Glutamatergic neuron (in vitro differentiated cells): ENCODE measurements around the gene CDH2. TPM values are rescaled to one million over a fixed set of nuclear protein-coding genes. Genes with fewer than 3 reads are reported as not detected.

Source experiments
- DNase-seq: peaks from one replicate; pipeline ENCODE4 v3.0.0; 2022
- H3K27ac Mint-ChIP-seq: one replicate; pipeline ENCODE4 v1.8.0; 2020; ENCODE audit warnings: mild to moderate bottlenecking, mixed read lengths, inconsistent platforms; ENCODE audit not compliant: unreplicated experiment
- H3K27me3 Mint-ChIP-seq: one replicate; pipeline ENCODE4 v1.8.0; 2020; ENCODE audit warnings: mild to moderate bottlenecking, moderate library complexity, mixed read lengths, inconsistent platforms; ENCODE audit not compliant: unreplicated experiment
- H3K36me3 Mint-ChIP-seq: one replicate; pipeline ENCODE4 v1.8.0; 2020; ENCODE audit warnings: mild to moderate bottlenecking, mixed read lengths, inconsistent platforms; ENCODE audit not compliant: unreplicated experiment
- H3K4me1 Mint-ChIP-seq: one replicate; pipeline ENCODE4 v1.8.0; 2020; ENCODE audit warnings: mild to moderate bottlenecking, low read depth, mixed read lengths, inconsistent platforms; ENCODE audit not compliant: unreplicated experiment
- H3K4me3 Mint-ChIP-seq: one replicate; pipeline ENCODE4 v1.8.0; 2020; ENCODE audit warnings: mild to moderate bottlenecking, mixed read lengths, inconsistent platforms; ENCODE audit not compliant: unreplicated experiment
- H3K9me3 Mint-ChIP-seq: one replicate; pipeline ENCODE4 v1.8.0; 2020; ENCODE audit warnings: mild to moderate bottlenecking, moderate library complexity, mixed read lengths, inconsistent platforms; ENCODE audit not compliant: unreplicated experiment
- CTCF ChIP-seq: fragments of 200-600 bp; sonication (generic); IDR thresholded peaks from one replicate; pipeline ENCODE4 v1.5.0; 2021; ENCODE audit not compliant: partially characterized antibody, unreplicated experiment
- total RNA-seq: library from RNA; stranded (reverse); fragmentation: NEBNext Ultra II Directional; extraction: Animal tissue kit (Norgen Biotek cat#: 25700); gene quantifications from one replicate; pipeline ENCODE4 v1.2.1, GENCODE V29; 2021; ENCODE audit not compliant: unreplicated experiment

The CDH2 gene
- total RNA-seq, 1 donor from 2014 or later, result 224 TPM

- Mint-ChIP-seq H3K4me3 (peak overlapping the region; percentile 7), H3K9me3 (peaks cover 2% of the 10 kb centered on the region)
These were observed 24.2 kb downstream of the CDH2 start for GRCh38 chr18:28152754-28153153.

GRCh38 chr18:28152354-28152753, 24.6 kb downstream of the CDH2 start:
- no peak for DNase-seq
- TF ChIP-seq CTCF, result no peak
- Mint-ChIP-seq H3K27me3 (no peaks in the 10 kb centered on the region), H3K36me3 (no peaks in the 10 kb centered on the region), H3K27ac (peak overlapping the region; percentile 6), H3K4me1 (peaks cover 40% of the 10 kb centered on the region), H3K4me3 (peak overlapping the region; percentile 7), H3K9me3 (peaks cover 2% of the 10 kb centered on the region)

More at GRCh38 chr18:28152754-28153153, 24.2 kb downstream of the CDH2 start:
- Mint-ChIP-seq H3K27me3 (no peaks in the 10 kb centered on the region), H3K4me1 (peaks cover 40% of the 10 kb centered on the region), H3K27ac (no peak overlapping the region), H3K36me3 (no peaks in the 10 kb centered on the region)
- no peak for DNase-seq
- no peak for TF ChIP-seq CTCF

GRCh38 chr18:28151434-28151833, 25.5 kb downstream of the CDH2 start:
- DNase-seq, result no peak
- no peak overlapping the region for H3K27ac Mint-ChIP-seq
- no peaks in the 10 kb centered on the region for H3K27me3 Mint-ChIP-seq
- peaks cover 42% of the 10 kb centered on the region for H3K4me1 Mint-ChIP-seq
- no peak for TF ChIP-seq CTCF
- no peak overlapping the region for H3K4me3 Mint-ChIP-seq
- no peaks in the 10 kb centered on the region for H3K36me3 Mint-ChIP-seq
- H3K9me3 Mint-ChIP-seq, result peaks cover 2% of the 10 kb centered on the region

GRCh38 chr18:28150925-28151324, 26.0 kb downstream of the CDH2 start:
- H3K9me3 Mint-ChIP-seq, result peaks cover 2% of the 10 kb centered on the region
- no peak for DNase-seq
- H3K27me3 Mint-ChIP-seq, result no peaks in the 10 kb centered on the region
- H3K4me3 Mint-ChIP-seq, result no peak overlapping the region
- no peak overlapping the region for H3K27ac Mint-ChIP-seq
- H3K4me1 Mint-ChIP-seq, result peaks cover 45% of the 10 kb centered on the region
- no peak for TF ChIP-seq CTCF
- no peaks in the 10 kb centered on the region for H3K36me3 Mint-ChIP-seq

GRCh38 chr18:28149810-28150420, 27.0 kb downstream of the CDH2 start:
- no peaks in the 10 kb centered on the region for H3K36me3 Mint-ChIP-seq
- no peaks in the 10 kb centered on the region for H3K27me3 Mint-ChIP-seq
- H3K9me3 Mint-ChIP-seq, result peaks cover 2% of the 10 kb centered on the region
- no peak for DNase-seq
- peaks cover 44% of the 10 kb centered on the region for H3K4me1 Mint-ChIP-seq
- H3K4me3 Mint-ChIP-seq, result no peak overlapping the region
- TF ChIP-seq CTCF, result no peak
- no peak overlapping the region for H3K27ac Mint-ChIP-seq
